ENCODE data around the gene ICAM4. TPM values are rescaled to one million over a fixed set of nuclear protein-coding genes. Genes with fewer than 3 reads are reported as not detected.

Gene ICAM4
- total and polyA plus RNA-seq, 2 donors (not counting 1 experiment from before 2014, with no cell fraction given) = 0.58 to 4.1 TPM

DNA sequence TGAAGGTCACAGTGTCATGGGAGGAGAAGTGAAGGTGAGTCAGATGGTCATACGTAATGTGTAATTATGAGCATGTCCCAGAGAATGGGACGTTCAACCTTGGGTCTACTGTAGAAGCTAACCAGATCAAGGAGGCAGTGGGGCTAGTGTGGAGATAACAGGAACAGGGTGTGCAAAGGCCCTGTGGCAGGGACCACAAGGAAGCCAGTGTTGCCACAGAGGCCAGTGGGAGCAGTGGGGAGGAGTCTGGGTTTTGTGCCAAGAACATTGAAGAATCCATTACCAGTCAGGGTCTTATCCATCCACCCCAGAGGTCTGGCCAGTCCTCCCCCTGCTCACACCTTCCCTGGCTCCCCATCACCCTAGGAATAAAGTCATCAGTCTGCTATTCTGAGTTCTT lies 31.4 kb upstream of the ICAM4 start:
- DNase-seq (ENCODE audit: low read depth in 2 of 2) = no peak
- no peak overlapping the region for H3K4me2 ChIP-seq (ENCODE audit: extremely low read depth, insufficient read depth, low read length)
- H3K79me2 ChIP-seq (ENCODE audit: control insufficient read depth, insufficient read depth, low read length) = peaks cover 9% of the 10 kb centered on the region
- no peaks in the 10 kb centered on the region for H3K9me3 ChIP-seq (ENCODE audit: control insufficient read depth, insufficient read depth, low read depth, low read length)
- peaks cover 3% of the 10 kb centered on the region for H3K4me1 ChIP-seq (ENCODE audit: control insufficient read depth, extremely low read depth, insufficient read depth, low read length)
- TF ChIP-seq CTCF (conservative IDR thresholded peaks at IDR 0.05 in 1 of 2, IDR thresholded peaks at IDR 0.05 in 1 of 2; ENCODE audit: low read depth in 1 of 2, low read length in 2 of 2) (no peak), EZH2 (IDR thresholded peaks at IDR 0.05; ENCODE audit: low read length, missing control alignments) (no peak)
- no peaks in the 10 kb centered on the region for H4K20me1 ChIP-seq (ENCODE audit: control insufficient read depth, extremely low read depth, insufficient read depth, low read length)
- H3K4me3 ChIP-seq (replicated peaks in 1 of 4; ENCODE audit: control extremely low read depth in 1 of 4, insufficient read depth in 1 of 4, low read depth in 3 of 4, low read length in 4 of 4) = no peak overlapping the region
- H2AFZ ChIP-seq (ENCODE audit: low read length) = no peak overlapping the region
- H3K27ac ChIP-seq (ENCODE audit: insufficient read depth, low read length) = no peak overlapping the region
- H3K36me3 ChIP-seq (ENCODE audit: control insufficient read depth, insufficient read depth, low read length) = peaks cover 22% of the 10 kb centered on the region
- no peak overlapping the region for H3K9ac ChIP-seq (ENCODE audit: insufficient read depth, low read length)
- no peaks in the 10 kb centered on the region for H3K27me3 ChIP-seq (ENCODE audit: control insufficient read depth, insufficient read depth, low read length)

- no peak for TF ChIP-seq EZH2 (IDR thresholded peaks at IDR 0.05; ENCODE audit: low read length, missing control alignments)
- no peak for TF ChIP-seq CTCF (conservative IDR thresholded peaks at IDR 0.05 in 1 of 2, IDR thresholded peaks at IDR 0.05 in 1 of 2; ENCODE audit: low read depth in 1 of 2, low read length in 2 of 2)
- Histone ChIP-seq H4K20me1 (ENCODE audit: control insufficient read depth, extremely low read depth, insufficient read depth, low read length) (no peaks in the 10 kb centered on the region), H3K79me2 (ENCODE audit: control insufficient read depth, insufficient read depth, low read length) (peaks cover 9% of the 10 kb centered on the region), H3K27me3 (ENCODE audit: control insufficient read depth, insufficient read depth, low read length) (no peaks in the 10 kb centered on the region), H3K9me3 (ENCODE audit: control insufficient read depth, insufficient read depth, low read depth, low read length) (no peaks in the 10 kb centered on the region), H3K9ac (ENCODE audit: insufficient read depth, low read length) (no peak overlapping the region), H2AFZ (ENCODE audit: low read length) (no peak overlapping the region), H3K4me3 (replicated peaks in 1 of 4; ENCODE audit: control extremely low read depth in 1 of 4, insufficient read depth in 1 of 4, low read depth in 3 of 4, low read length in 4 of 4) (no peak overlapping the region), H3K4me1 (ENCODE audit: control insufficient read depth, extremely low read depth, insufficient read depth, low read length) (peaks cover 3% of the 10 kb centered on the region), H3K27ac (ENCODE audit: insufficient read depth, low read length) (no peak overlapping the region), H3K4me2 (ENCODE audit: extremely low read depth, insufficient read depth, low read length) (no peak overlapping the region), H3K36me3 (ENCODE audit: control insufficient read depth, insufficient read depth, low read length) (peaks cover 22% of the 10 kb centered on the region)
- no peak for DNase-seq (ENCODE audit: low read depth in 2 of 2)
These were observed 30.2 kb upstream of the ICAM4 start for GRCh38 chr19:10256551-10256950.

- Histone ChIP-seq H2AFZ (ENCODE audit: low read length) (no peak overlapping the region), H3K27me3 (ENCODE audit: control insufficient read depth, insufficient read depth, low read length) (no peaks in the 10 kb centered on the region), H3K4me3 (replicated peaks in 1 of 4; ENCODE audit: control extremely low read depth in 1 of 4, insufficient read depth in 1 of 4, low read depth in 3 of 4, low read length in 4 of 4) (no peak overlapping the region), H3K9me3 (ENCODE audit: control insufficient read depth, insufficient read depth, low read depth, low read length) (no peaks in the 10 kb centered on the region), H3K36me3 (ENCODE audit: control insufficient read depth, insufficient read depth, low read length) (peaks cover 22% of the 10 kb centered on the region), H3K9ac (ENCODE audit: insufficient read depth, low read length) (no peak overlapping the region), H3K4me1 (ENCODE audit: control insufficient read depth, extremely low read depth, insufficient read depth, low read length) (peaks cover 3% of the 10 kb centered on the region), H3K79me2 (ENCODE audit: control insufficient read depth, insufficient read depth, low read length) (peaks cover 9% of the 10 kb centered on the region), H3K27ac (ENCODE audit: insufficient read depth, low read length) (no peak overlapping the region), H4K20me1 (ENCODE audit: control insufficient read depth, extremely low read depth, insufficient read depth, low read length) (no peaks in the 10 kb centered on the region), H3K4me2 (ENCODE audit: extremely low read depth, insufficient read depth, low read length) (no peak overlapping the region)
- TF ChIP-seq CTCF (conservative IDR thresholded peaks at IDR 0.05 in 1 of 2, IDR thresholded peaks at IDR 0.05 in 1 of 2; ENCODE audit: low read depth in 1 of 2, low read length in 2 of 2) (no peak), EZH2 (IDR thresholded peaks at IDR 0.05; ENCODE audit: low read length, missing control alignments) (no peak)
- no peak for DNase-seq (ENCODE audit: low read depth in 2 of 2)
These were observed 29.7 kb upstream of the ICAM4 start for GRCh38 chr19:10256970-10257615.
